ENCODE data around the gene TECTA.

GRCh38 chr11:121206810-121207209, 105.8 kb downstream of the TECTA start:
- TF ChIP-seq, protein P1, sequence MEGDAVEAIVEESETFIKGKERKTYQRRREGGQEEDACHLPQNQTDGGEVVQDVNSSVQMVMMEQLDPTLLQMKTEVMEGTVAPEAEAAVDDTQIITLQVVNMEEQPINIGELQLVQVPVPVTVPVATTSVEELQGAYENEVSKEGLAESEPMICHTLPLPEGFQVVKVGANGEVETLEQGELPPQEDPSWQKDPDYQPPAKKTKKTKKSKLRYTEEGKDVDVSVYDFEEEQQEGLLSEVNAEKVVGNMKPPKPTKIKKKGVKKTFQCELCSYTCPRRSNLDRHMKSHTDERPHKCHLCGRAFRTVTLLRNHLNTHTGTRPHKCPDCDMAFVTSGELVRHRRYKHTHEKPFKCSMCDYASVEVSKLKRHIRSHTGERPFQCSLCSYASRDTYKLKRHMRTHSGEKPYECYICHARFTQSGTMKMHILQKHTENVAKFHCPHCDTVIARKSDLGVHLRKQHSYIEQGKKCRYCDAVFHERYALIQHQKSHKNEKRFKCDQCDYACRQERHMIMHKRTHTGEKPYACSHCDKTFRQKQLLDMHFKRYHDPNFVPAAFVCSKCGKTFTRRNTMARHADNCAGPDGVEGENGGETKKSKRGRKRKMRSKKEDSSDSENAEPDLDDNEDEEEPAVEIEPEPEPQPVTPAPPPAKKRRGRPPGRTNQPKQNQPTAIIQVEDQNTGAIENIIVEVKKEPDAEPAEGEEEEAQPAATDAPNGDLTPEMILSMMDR (IDR thresholded peaks at IDR 0.05), result no peak
- no peak for TF ChIP-seq POLR2A (IDR thresholded peaks at IDR 0.05)
